GM23338 (cell line): ENCODE measurements around the gene SMIM45.

Experiments used
- ATAC-seq: fragments of 200-7000 bp; cut with Tn5 transposase; 3 replicates; pipeline ENCODE4 v1.9.1; 2020
- DNase-seq: peaks from one replicate; pipeline ENCODE4 v3.0.0-alpha.2; 2015; ENCODE audit warnings: low spot score
- H2AFZ ChIP-seq: fragments of 200-600 bp; sonication (generic); 2 replicates; pipeline ENCODE4 v1.8.0; 2016; ENCODE audit warnings: antibody characterized with exemption, mild to moderate bottlenecking, moderate library complexity
- H3F3A ChIP-seq: fragments of 200-600 bp; sonication (generic); replicated peaks from 2 replicates; pipeline ENCODE4 v1.8.0; 2017; ENCODE audit warnings: antibody characterized with exemption, mixed run types, low read depth
- H3K27ac ChIP-seq: fragments of 200-600 bp; sonication (generic); 2 replicates; pipeline ENCODE4 v1.6.1; 2016; ENCODE audit warnings: low read depth
- H3K27me3 ChIP-seq: fragments of 200-600 bp; sonication (generic); 2 replicates; pipeline ENCODE4 v1.8.0; 2016; ENCODE audit warnings: mild to moderate bottlenecking, mixed run types, moderate library complexity; ENCODE audit not compliant: insufficient read depth
- H3K36me3 ChIP-seq: fragments of 200-600 bp; sonication (generic); 2 replicates; pipeline ENCODE4 v1.8.0; 2016; ENCODE audit warnings: mild to moderate bottlenecking; ENCODE audit not compliant: insufficient read depth
- H3K4me1 ChIP-seq: fragments of 200-600 bp; sonication (generic); 2 replicates; pipeline ENCODE4 v1.8.0; 2016; ENCODE audit warnings: mild to moderate bottlenecking, moderate library complexity; ENCODE audit not compliant: insufficient read depth
- H3K4me2 ChIP-seq: fragments of 200-600 bp; sonication (generic); 2 replicates; pipeline ENCODE4 v1.7.1; 2017; ENCODE audit warnings: mixed run types
- H3K4me3 ChIP-seq: fragments of 200-600 bp; sonication (generic); 2 replicates; pipeline ENCODE4 v1.6.1; 2016; ENCODE audit warnings: mixed run types
- H3K79me2 ChIP-seq: fragments of 200-600 bp; sonication (generic); replicated peaks from 2 replicates; pipeline ENCODE4 v1.8.0; 2017; ENCODE audit warnings: mild to moderate bottlenecking; ENCODE audit not compliant: insufficient read depth
- H3K9me2 ChIP-seq: fragments of 200-600 bp; sonication (generic); 2 replicates; pipeline ENCODE4 v1.8.0; 2017; ENCODE audit not compliant: insufficient read depth
- H4K20me1 ChIP-seq: fragments of 200-600 bp; sonication (generic); replicated peaks from 2 replicates; pipeline ENCODE4 v1.8.0; 2017; ENCODE audit warnings: mild to moderate bottlenecking; ENCODE audit not compliant: insufficient read depth
- H3K27ac Mint-ChIP-seq: 2 replicates; pipeline ENCODE4 v1.8.0; 2020; ENCODE audit warnings: inconsistent platforms, mild to moderate bottlenecking, moderate library complexity, mixed read lengths
- H3K27me3 Mint-ChIP-seq: 3 replicates; pipeline ENCODE4 v1.8.0; 2022; ENCODE audit warnings: low read depth, mild to moderate bottlenecking, moderate library complexity, mixed read lengths, inconsistent platforms; ENCODE audit not compliant: insufficient read depth, poor library complexity
- H3K36me3 Mint-ChIP-seq: 3 replicates; pipeline ENCODE4 v1.8.0; 2021; ENCODE audit warnings: low read depth, mild to moderate bottlenecking, inconsistent platforms, moderate library complexity, mixed read lengths
- H3K4me1 Mint-ChIP-seq: 3 replicates; pipeline ENCODE4 v1.8.0; 2020; ENCODE audit warnings: mild to moderate bottlenecking, inconsistent platforms, mixed read lengths
- H3K4me3 Mint-ChIP-seq: 3 replicates; pipeline ENCODE4 v1.8.0; 2021; ENCODE audit warnings: moderate library complexity, mild to moderate bottlenecking, inconsistent platforms, mixed read lengths
- H3K9me3 Mint-ChIP-seq: 3 replicates; pipeline ENCODE4 v1.8.0; 2020; ENCODE audit warnings: moderate library complexity, mild to moderate bottlenecking, inconsistent platforms, mixed read lengths
- EZH2 ChIP-seq: fragments of 200-600 bp; sonication (generic); IDR thresholded peaks from one replicate; pipeline ENCODE4 v1.8.0; 2017; ENCODE audit warnings: antibody characterized with exemption, mild to moderate bottlenecking, low read depth; ENCODE audit not compliant: unreplicated experiment
- EZH2phosphoT487 ChIP-seq: fragments of 200-600 bp; sonication (generic); IDR thresholded peaks from one replicate; pipeline ENCODE4 v1.8.1; 2018; ENCODE audit warnings: antibody characterized with exemption; ENCODE audit not compliant: unreplicated experiment
- NANOG ChIP-seq: IDR thresholded peaks from 2 replicates; pipeline ENCODE4 v1.6.1; 2016; ENCODE audit warnings: antibody characterized with exemption, borderline replicate concordance
- POLR2AphosphoS5 ChIP-seq: IDR thresholded peaks from 2 replicates; pipeline ENCODE4 v1.6.1; 2016; ENCODE audit warnings: antibody characterized with exemption, low read depth
- REST ChIP-seq: IDR thresholded peaks from one replicate; pipeline ENCODE4 v1.6.1; 2018; ENCODE audit warnings: antibody characterized with exemption; ENCODE audit not compliant: unreplicated experiment
- ZNF114 ChIP-seq: fragments of 250-450 bp; sonication (Bioruptor Pico); IDR thresholded peaks from 2 replicates; pipeline ENCODE4 v1.5.0; 2020; ENCODE audit warnings: mild to moderate bottlenecking, moderate library complexity

The SMIM45 gene

GRCh38 chr22:41982865-41983264 lies 30.9 kb downstream of the SMIM45 start:
- Histone ChIP-seq H4K20me1 (no peaks in the 10 kb centered on the region; the same call in 1 of the 2 replicates), H3K27me3 (no peaks in the 10 kb centered on the region), H3K36me3 (no peaks in the 10 kb centered on the region), H3K4me3 (no peak overlapping the region), H2AFZ (no peak overlapping the region), H3F3A (no peaks in the 10 kb centered on the region), H3K27ac (no peak overlapping the region), H3K9me2 (no peaks in the 10 kb centered on the region), H3K4me1 (peaks cover 7% of the 10 kb centered on the region), H3K79me2 (no peaks in the 10 kb centered on the region), H3K4me2 (no peak overlapping the region)
- ATAC-seq (no peak), DNase-seq (no peak)
- Mint-ChIP-seq H3K27me3 (peaks cover 3% of the 10 kb centered on the region), H3K4me1 (peaks cover 5% of the 10 kb centered on the region), H3K4me3 (no peak overlapping the region), H3K36me3 (peaks cover 16% of the 10 kb centered on the region), H3K9me3 (no peaks in the 10 kb centered on the region; the same call in 2 of the 3 replicates), H3K27ac (no peak overlapping the region)
- TF ChIP-seq ZNF114 (CRISPR knock-in tag) (no peak), POLR2AphosphoS5 (no peak), REST (no peak), NANOG (no peak)

GRCh38 chr22:41983513-41984405 lies 31.8 kb downstream of the SMIM45 start:
- Mint-ChIP-seq H3K27me3 (peaks cover 3% of the 10 kb centered on the region), H3K4me1 (no peaks in the 10 kb centered on the region), H3K27ac (no peak overlapping the region), H3K9me3 (no peaks in the 10 kb centered on the region; the same call in 2 of the 3 replicates), H3K4me3 (no peak overlapping the region), H3K36me3 (peaks cover 21% of the 10 kb centered on the region)
- Histone ChIP-seq H3K9me2 (no peaks in the 10 kb centered on the region), H3K27me3 (no peaks in the 10 kb centered on the region), H3K4me2 (no peak overlapping the region), H3K36me3 (no peaks in the 10 kb centered on the region), H3F3A (no peaks in the 10 kb centered on the region), H3K79me2 (no peaks in the 10 kb centered on the region), H3K27ac (no peak overlapping the region), H4K20me1 (no peaks in the 10 kb centered on the region; the same call in 1 of the 2 replicates), H3K4me1 (no peaks in the 10 kb centered on the region), H2AFZ (no peak overlapping the region), H3K4me3 (no peak overlapping the region)
- DNase-seq (no peak), ATAC-seq (no peak)
- TF ChIP-seq EZH2phosphoT487 (no peak), EZH2 (no peak), NANOG (no peak)
